Stimulated activated CD4-positive, alpha-beta T cell treated with anti-CD3 and anti-CD28 coated beads, Interleukin-1b, Interleukin-23, amount 100 ng/mL, for 1 hour (primary cell): ENCODE results near the gene PBX4.

Experiments used
- DNase-seq, 2 donors: peaks; one replicate each; pipeline ENCODE4 v3.0.0-alpha.2; 2020; ENCODE audit warnings: low read depth in 2 of 2

Gene PBX4

GRCh38 chr19:19554074-19555023 lies 64.1 kb downstream of the PBX4 start:
- peak; percentile 24 to 45 for DNase-seq

- DNase-seq = no peak
These were observed 64.8 kb downstream of the PBX4 start for GRCh38 chr19:19553670-19554069.

GRCh38 chr19:19552798-19553197 lies 65.7 kb downstream of the PBX4 start:
- no peak for DNase-seq

- DNase-seq = no peak
These were observed 66.7 kb downstream of the PBX4 start for GRCh38 chr19:19551853-19552192.

GRCh38 chr19:19550972-19551852 lies 67.3 kb downstream of the PBX4 start:
- no peak for DNase-seq

GRCh38 chr19:19550485-19550929 lies 68.0 kb downstream of the PBX4 start:
- DNase-seq = no peak

GRCh38 chr19:19549804-19550464 lies 68.6 kb downstream of the PBX4 start:
- DNase-seq = no peak

- no peak for DNase-seq
These were observed 69.3 kb downstream of the PBX4 start for GRCh38 chr19:19548915-19549759.

- no peak for DNase-seq
These were observed 70.7 kb downstream of the PBX4 start for GRCh38 chr19:19547674-19548336.

- DNase-seq = no peak
These were observed 71.7 kb downstream of the PBX4 start for GRCh38 chr19:19546751-19547162.

- no peak for DNase-seq
These were observed 72.8 kb downstream of the PBX4 start for GRCh38 chr19:19545707-19546106.

GRCh38 chr19:19544954-19545591 lies 73.4 kb downstream of the PBX4 start:
- no peak for DNase-seq

GRCh38 chr19:19544257-19544953 lies 74.1 kb downstream of the PBX4 start:
- DNase-seq = no peak

- DNase-seq = no peak
These were observed 74.8 kb downstream of the PBX4 start for GRCh38 chr19:19543640-19544039.

- DNase-seq = no peak
These were observed 75.4 kb downstream of the PBX4 start for GRCh38 chr19:19543101-19543500.

- DNase-seq = no peak
These were observed 76.0 kb downstream of the PBX4 start for GRCh38 chr19:19542507-19542906.

GRCh38 chr19:19541616-19542015 lies 76.9 kb downstream of the PBX4 start:
- no peak for DNase-seq

GRCh38 chr19:19540715-19541515 lies 77.6 kb downstream of the PBX4 start:
- peak; percentile 46 to 64 for DNase-seq
